Loucy (cell line): ENCODE results near the gene WNT3.

Experiments
- H2AFZ ChIP-seq: fragments of 200-600 bp; sonication (generic); 2 replicates; pipeline ENCODE4 v1.6.0; 2016; ENCODE audit warnings: antibody characterized with exemption, mild to moderate bottlenecking, low read length, moderate library complexity
- H3F3A ChIP-seq: fragments of 200-600 bp; 2 replicates; pipeline ENCODE4 v1.6.0; 2016; ENCODE audit warnings: antibody characterized with exemption, low read depth, mild to moderate bottlenecking
- H3K27me3 ChIP-seq: fragments of 200-600 bp; sonication (generic); 2 replicates; pipeline ENCODE4 v1.6.1; 2014; ENCODE audit warnings: low read length, mild to moderate bottlenecking; ENCODE audit not compliant: insufficient read depth, poor library complexity, severe bottlenecking
- H3K36me3 ChIP-seq: fragments of 200-600 bp; sonication (generic); 2 replicates; pipeline ENCODE4 v1.6.1; 2016; ENCODE audit warnings: low read length; ENCODE audit not compliant: insufficient read depth
- H3K4me1 ChIP-seq: fragments of 200-600 bp; sonication (generic); 2 replicates; pipeline ENCODE4 v1.5.1; 2014; ENCODE audit warnings: low read length, mild to moderate bottlenecking; ENCODE audit not compliant: insufficient read depth, poor library complexity, severe bottlenecking
- H3K4me2 ChIP-seq: fragments of 200-600 bp; sonication (generic); 2 replicates; pipeline ENCODE4 v1.6.0; 2014; ENCODE audit warnings: antibody characterized with exemption, low read length, low read depth, mild to moderate bottlenecking; ENCODE audit not compliant: poor library complexity, severe bottlenecking
- H3K4me3 ChIP-seq: fragments of 200-600 bp; sonication (generic); 2 replicates; pipeline ENCODE4 v1.5.1; 2014; ENCODE audit warnings: low read length, mild to moderate bottlenecking, mixed read lengths; ENCODE audit not compliant: poor library complexity, severe bottlenecking
- H3K79me2 ChIP-seq: fragments of 200-600 bp; sonication (generic); 2 replicates; pipeline ENCODE4 v1.6.1; 2014; ENCODE audit warnings: low read length; ENCODE audit not compliant: insufficient read depth
- H3K9ac ChIP-seq: fragments of 200-600 bp; sonication (generic); 2 replicates; pipeline ENCODE4 v1.6.0; 2014; ENCODE audit warnings: mild to moderate bottlenecking, low read depth, low read length, moderate library complexity; ENCODE audit not compliant: poor library complexity, severe bottlenecking
- H3K9me2 ChIP-seq: fragments of 200-600 bp; sonication (generic); replicated peaks from 2 replicates; pipeline ENCODE4 v1.6.1; 2016; ENCODE audit warnings: low read depth, low read length, mixed read lengths
- H3K9me3 ChIP-seq: fragments of 200-600 bp; sonication (generic); 2 replicates; pipeline ENCODE4 v1.6.1; 2014; ENCODE audit warnings: mild to moderate bottlenecking, antibody characterized with exemption, low read length, low read depth; ENCODE audit not compliant: insufficient read depth
- H4K20me1 ChIP-seq: fragments of 200-600 bp; sonication (generic); 2 replicates; pipeline ENCODE4 v1.6.0; 2014; ENCODE audit warnings: antibody characterized with exemption, low read length, mild to moderate bottlenecking; ENCODE audit not compliant: insufficient read depth, poor library complexity, severe bottlenecking
- CTCF ChIP-seq: fragments of 200-600 bp; sonication (generic); conservative IDR thresholded peaks from 2 replicates; pipeline ENCODE4 v1.5.1; 2014; ENCODE audit warnings: mild to moderate bottlenecking, antibody characterized with exemption, low read length
- EZH2phosphoT487 ChIP-seq: fragments of 200-600 bp; IDR thresholded peaks from 2 replicates; pipeline ENCODE4 v1.6.1; 2018; ENCODE audit warnings: antibody characterized with exemption, mild to moderate bottlenecking, moderate library complexity, borderline replicate concordance

Gene WNT3

GRCh38 chr17:46837521-46837920 is 19.0 kb upstream of the WNT3 start:
- no peaks in the 10 kb centered on the region for H3K9me2 ChIP-seq
- H3K9me3 ChIP-seq, result peaks cover 4% of the 10 kb centered on the region; the same call in 1 of the 2 replicates
- no peaks in the 10 kb centered on the region for H3F3A ChIP-seq
- no peaks in the 10 kb centered on the region for H3K36me3 ChIP-seq
- H3K27me3 ChIP-seq, result no peaks in the 10 kb centered on the region
- no peak overlapping the region for H3K9ac ChIP-seq
- peaks cover 3% of the 10 kb centered on the region for H3K4me1 ChIP-seq
- H4K20me1 ChIP-seq, result no peaks in the 10 kb centered on the region
- H2AFZ ChIP-seq, result no peak overlapping the region
- TF ChIP-seq CTCF, result no peak
- no peak for TF ChIP-seq EZH2phosphoT487
- H3K4me3 ChIP-seq, result no peak overlapping the region
- no peak overlapping the region for H3K4me2 ChIP-seq
- H3K79me2 ChIP-seq, result no peaks in the 10 kb centered on the region

DNA sequence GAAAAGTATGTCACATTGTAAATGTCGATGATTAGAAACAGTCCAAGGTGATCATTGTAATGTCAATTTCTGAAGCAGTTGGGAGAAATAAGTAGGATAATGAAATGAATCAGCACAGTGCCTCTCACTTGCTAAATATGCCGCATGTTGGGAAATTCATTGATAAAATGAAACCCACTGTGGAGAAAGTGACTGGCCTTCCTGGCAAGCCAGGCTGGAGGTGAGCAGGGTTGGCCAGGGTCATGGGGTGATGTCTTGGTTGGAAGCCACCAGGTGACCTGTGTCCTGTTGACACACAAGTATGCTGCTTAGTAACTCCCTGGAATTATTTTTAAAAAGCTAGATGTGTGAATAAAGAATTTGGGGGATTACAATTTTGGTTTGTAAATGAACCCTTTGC is 18.0 kb upstream of the WNT3 start:
- Histone ChIP-seq H3K9me2 (no peaks in the 10 kb centered on the region), H3K36me3 (no peaks in the 10 kb centered on the region), H3K4me2 (peak overlapping the region; percentile 34), H3F3A (no peaks in the 10 kb centered on the region), H3K79me2 (no peaks in the 10 kb centered on the region), H3K27me3 (no peaks in the 10 kb centered on the region), H3K9me3 (peaks cover 3% of the 10 kb centered on the region; the same call in 1 of the 2 replicates), H3K4me1 (peaks cover 3% of the 10 kb centered on the region), H4K20me1 (no peaks in the 10 kb centered on the region), H3K9ac (peak overlapping the region; percentile 7), H3K4me3 (no peak overlapping the region), H2AFZ (peak overlapping the region; percentile 39; the same call in 1 of the 2 replicates)
- TF ChIP-seq CTCF (no peak), EZH2phosphoT487 (no peak)

DNA sequence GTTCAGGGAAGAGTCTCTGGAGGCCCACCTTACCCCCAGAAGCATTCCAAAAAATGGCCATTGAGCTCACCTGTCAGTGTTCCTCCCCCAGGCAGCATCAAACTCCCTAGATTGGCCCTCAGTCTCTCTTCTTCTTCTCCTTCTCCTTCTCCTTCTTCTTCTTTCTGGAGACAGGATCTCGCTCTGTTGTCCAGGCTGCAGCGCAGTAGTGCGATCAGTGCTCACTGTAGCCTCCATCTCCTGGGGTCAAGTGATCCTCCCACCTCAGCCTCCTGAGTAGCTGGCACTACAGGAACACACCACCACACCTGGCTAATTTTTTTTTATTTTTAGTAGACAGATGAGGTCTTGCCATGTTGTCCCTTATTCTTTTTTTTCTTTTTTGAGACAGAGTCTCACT is 16.4 kb upstream of the WNT3 start:
- TF ChIP-seq EZH2phosphoT487 (no peak), CTCF (no peak)

More for the DNA sequence above, 16.4 kb upstream of the WNT3 start:
- Histone ChIP-seq H3K79me2 (no peaks in the 10 kb centered on the region), H3K9me3 (no peaks in the 10 kb centered on the region), H3K9me2 (no peaks in the 10 kb centered on the region), H3K4me2 (no peak overlapping the region), H2AFZ (no peak overlapping the region), H4K20me1 (no peaks in the 10 kb centered on the region), H3K4me1 (no peaks in the 10 kb centered on the region), H3F3A (no peaks in the 10 kb centered on the region), H3K36me3 (no peaks in the 10 kb centered on the region), H3K9ac (no peak overlapping the region), H3K27me3 (no peaks in the 10 kb centered on the region), H3K4me3 (no peak overlapping the region)
